GM19240 (cell line): Measurements from ENCODE around the gene AGPAT4.
"Not testable (repeated sequence)": the region's sequence is repeated elsewhere in the genome, so short reads cannot be mapped to it uniquely, and the experiment has no call there.

Source experiments
- DNase-seq: peaks from one replicate; pipeline ENCODE4 v3.0.0; 2011; ENCODE audit warnings: low spot score; ENCODE audit not compliant: insufficient read length

The AGPAT4 gene

DNA sequence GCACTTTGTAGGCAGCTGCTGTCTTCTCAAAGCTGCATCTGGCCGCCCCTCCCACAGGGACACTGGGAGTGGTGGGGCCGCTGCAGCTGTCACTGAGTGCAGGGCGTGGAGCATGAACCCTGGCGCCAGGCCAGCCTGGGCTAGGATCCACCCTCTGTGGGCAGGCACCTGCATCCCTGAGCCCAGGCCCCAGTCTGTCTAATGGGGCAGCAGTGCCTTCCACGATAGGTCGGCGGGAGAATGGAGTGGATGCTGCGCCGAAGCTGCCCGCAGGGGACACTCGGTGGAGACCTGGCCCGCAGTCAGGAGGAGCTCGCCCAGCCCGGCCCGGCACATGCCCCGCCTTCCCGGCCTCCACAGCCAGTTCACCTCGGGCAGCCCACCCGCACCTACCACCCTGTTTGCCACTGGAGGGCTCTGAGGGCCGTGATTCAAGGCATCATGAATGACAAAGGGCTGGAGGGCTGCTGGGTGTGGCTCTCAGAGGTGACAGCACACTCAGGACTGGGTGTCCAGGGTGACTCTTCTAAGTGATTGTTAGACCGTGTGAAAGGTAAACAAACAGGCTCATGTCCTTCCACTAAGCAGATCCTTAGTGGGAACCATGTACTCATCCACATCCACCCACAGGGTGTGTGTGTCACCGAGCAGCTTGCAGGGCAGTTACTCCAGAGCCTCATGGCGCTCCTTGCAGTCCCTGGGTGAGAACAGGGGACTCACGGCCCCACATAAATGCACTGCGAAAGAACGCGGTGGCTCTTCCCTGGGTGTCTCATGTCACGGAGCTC, 133.9 kb downstream of the AGPAT4 start:
- no peak for DNase-seq

- DNase-seq: no peak
Measured at GRCh38 chr6:161139304-161139765, 134.5 kb downstream of the AGPAT4 start.

- no peak for DNase-seq
Measured at GRCh38 chr6:161138543-161139303, 135.1 kb downstream of the AGPAT4 start.

- DNase-seq: no peak
Measured at GRCh38 chr6:161137839-161138542, 135.9 kb downstream of the AGPAT4 start.

DNA sequence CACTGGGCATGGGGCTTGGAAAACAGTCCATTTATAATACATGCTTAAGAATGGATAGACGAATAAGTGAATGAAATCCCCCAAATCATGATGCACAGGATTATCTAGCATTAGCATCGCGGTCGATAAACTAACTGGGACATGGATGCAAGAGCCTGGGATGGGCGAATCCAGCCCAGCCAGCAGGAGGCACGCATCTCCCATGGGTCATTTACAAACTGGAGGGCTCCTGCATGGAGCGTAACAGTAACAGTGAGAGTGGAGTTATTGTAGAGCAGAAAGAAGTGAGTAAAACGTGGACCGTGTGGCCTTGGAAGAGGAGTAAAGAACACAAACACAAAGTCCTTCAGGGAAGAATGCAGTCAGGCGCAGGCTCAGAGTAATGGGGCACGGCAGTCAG, 136.5 kb downstream of the AGPAT4 start:
- no peak for DNase-seq

GRCh38 chr6:161136655-161137054, 137.2 kb downstream of the AGPAT4 start:
- DNase-seq: no peak

DNA sequence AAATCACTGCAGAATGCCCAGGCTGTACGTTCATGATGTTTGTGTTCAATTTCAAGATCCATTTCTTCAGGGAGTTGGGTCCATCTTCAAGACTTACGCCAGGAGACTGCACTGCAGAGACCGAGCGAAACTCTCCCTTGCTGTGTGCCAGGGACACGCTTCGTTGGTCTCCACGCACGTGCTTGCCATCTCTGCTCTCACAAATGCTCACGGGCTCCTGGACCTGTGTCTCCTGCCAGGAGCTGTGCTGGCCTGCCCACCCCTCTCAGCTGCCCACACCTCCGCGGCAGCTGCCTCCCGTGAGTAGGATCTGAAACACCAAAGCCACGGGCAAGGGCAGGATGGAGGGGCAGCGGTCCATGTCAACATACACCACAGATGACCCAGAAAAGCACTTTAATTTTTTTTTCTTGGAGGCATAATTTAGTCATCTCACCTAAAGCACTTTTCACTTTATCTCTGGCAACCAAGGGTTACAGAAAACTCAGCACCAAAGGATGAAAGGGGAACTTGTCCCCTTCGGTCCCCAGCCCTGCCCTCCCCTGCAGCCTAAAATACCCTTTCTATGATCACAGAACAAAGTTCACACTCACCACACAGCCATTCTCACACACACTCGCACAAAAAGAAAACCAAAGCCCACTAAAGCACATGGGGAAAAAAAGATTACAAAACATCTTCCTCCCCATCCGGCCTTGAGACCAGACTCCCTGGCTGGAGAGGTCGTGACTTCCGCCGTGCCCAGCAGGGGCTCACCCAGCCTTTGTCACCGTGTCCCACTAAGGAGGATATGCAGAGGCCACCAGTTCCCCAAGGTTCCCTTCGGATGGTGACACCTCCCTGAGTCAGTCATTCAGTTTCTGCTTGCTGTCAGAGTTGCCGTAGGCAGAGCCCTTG, 137.9 kb downstream of the AGPAT4 start:
- no peak for DNase-seq

DNA sequence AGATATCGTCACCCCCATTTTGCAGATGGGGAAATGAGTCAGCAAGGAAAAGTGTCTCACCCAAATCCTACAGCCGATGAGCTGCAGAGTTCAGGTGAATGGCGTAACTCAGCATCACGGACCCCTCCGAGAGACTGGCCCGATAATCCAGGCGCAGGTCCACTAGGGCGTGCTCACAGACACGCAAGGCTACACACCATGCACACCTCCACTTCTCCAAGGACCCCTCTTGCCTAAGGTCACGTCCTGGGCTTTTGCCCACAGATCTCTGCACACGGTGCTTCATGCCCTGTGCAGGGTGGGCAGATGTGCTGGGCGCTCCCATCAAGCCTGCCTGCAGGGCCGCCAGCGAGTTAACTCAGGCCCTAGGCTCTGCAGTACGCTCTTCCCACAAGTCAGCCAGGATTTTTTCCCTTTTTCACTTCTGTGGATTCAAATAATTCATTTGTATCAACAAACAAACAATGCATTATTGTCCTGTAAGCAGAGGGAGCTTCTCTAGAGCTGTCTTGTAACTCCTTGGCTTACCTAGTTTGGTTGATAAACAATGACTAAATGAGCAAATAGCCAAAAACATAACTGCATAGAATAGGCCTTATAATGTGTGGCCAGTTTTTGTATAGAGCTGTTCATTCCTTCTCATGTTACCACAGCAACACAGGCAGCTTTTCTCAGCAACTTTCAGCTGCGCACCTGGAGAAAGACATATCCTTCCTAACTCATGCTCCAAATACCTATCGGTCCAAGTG, 139.1 kb downstream of the AGPAT4 start:
- no peak for DNase-seq

GRCh38 chr6:161133963-161134362, 139.9 kb downstream of the AGPAT4 start:
- DNase-seq: no peak

DNA sequence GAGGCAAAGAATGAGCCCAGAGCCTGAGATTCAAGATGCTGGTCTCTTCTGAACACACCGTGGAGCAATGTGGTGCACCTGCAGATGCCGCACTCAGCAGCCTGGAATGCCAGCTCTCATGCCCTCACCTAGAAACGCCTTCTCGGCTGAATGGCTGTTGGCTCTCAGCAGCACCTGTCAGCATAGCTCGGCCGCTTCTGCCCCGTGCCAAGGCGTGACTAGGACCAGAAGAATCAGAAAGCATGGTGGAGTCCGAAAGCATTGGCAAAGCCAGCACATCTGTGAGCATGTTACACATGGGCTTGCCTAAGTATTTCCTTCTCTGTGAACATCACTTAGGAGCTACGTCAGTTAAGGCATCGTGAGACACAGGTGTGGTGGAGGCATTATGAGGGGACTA, 141.5 kb downstream of the AGPAT4 start:
- DNase-seq: no peak

GRCh38 chr6:161130967-161131766, 142.7 kb downstream of the AGPAT4 start:
- no peak for DNase-seq

DNA sequence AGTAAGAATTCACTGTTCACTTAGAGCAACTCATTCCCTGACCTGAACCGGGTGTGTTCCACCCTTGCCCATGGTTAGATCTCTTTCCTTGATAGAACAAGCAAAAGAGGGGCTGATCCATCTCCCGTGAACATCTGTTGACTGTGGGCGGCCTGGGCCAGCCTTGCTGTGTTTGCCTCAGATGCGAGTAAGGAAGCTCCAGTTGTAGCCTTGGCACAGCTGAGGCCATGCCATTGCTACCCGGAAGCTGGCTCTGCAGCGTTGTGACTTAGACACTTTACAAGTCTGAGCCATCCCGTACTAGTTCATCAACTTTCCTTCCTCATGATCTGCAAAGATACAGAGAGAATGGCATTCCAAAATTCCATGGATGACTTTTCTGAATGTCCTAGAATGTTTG, 143.3 kb downstream of the AGPAT4 start:
- DNase-seq: no peak

DNA sequence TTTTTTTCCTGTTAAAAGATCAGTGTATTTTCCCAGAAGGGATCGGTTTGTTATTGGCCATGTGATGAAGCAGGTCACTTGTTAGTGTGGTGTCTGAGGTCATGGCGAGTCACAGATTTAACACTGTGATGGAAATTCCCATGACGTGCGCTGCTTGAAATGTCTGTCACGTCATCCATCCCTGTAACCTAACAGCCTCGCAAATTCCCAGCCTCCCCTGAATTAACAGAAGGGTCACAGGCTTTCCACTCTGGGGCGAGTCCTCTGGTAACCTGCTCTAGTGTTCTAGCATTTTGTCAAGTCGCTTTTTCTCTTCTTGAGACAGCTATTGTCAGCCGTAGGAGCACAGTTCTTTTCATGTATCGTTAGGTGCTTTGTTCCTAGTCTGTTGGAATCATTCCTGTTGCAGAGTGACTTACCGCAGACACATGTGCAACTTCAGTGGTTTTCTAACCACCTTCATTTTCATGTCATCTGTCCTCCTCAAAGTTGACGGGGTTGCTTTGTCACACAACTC, 145.1 kb downstream of the AGPAT4 start:
- DNase-seq: no peak

DNA sequence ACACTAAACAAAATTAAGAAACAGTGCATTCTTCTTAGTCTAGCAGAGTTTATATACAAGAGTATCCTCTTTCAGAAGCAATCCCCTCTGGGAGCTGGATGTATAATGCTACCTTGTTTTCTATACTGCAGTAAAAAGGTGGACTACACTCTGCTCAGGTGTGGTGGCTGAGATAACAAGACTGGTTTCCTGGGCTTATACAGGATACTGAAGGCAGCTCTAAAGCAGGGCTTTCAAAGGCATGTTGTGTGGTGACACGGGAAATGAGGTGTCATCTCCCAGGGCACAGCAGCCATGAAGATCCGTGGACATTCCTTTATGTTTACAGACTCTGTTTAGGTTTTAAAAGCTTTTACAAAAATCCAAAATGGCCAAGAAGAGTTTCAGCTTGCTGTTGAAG, 145.6 kb downstream of the AGPAT4 start:
- DNase-seq: no peak

- DNase-seq: no peak
Measured at GRCh38 chr6:161127071-161127740, 146.7 kb downstream of the AGPAT4 start.

- no peak for DNase-seq
Measured at GRCh38 chr6:161125591-161125990, 148.3 kb downstream of the AGPAT4 start.

DNA sequence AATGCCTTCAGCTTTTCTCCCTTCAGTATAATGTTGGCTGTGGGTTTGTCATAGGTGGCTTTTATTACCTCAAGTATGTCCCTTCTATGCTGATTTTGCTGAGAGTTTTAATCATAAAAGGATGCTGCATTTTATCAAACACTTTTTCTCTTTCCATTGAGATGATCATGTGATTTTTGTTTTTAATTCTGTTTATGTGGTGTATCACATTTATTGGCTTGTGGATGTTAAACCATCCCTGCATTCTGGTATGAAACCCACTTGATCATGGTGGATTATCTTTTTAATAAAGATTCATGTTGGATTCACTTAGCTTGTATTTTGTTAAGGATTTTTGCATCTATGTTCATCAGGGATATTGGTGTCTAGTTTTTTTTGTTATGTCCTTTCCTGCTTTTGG, 150.5 kb downstream of the AGPAT4 start:
- DNase-seq: not testable (repeated sequence)

DNA sequence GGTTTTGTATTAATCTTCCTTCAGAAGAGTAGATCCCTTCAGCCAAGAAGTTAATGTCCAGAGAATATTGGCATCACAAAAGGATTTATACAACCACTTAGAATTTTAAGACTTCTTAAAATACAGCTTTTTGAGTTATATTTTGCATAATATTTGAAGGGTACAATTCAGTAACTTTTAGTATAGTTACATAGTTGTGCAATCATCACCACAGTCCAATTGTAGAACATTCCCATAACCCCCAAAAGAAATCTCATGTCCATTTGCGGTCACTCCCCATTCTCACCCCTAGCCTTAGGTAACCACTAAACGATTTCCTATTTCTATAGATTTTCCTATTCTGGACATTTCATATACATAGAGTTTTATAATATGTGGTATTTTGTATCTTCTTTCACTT, 155.9 kb downstream of the AGPAT4 start:
- no peak for DNase-seq

DNA sequence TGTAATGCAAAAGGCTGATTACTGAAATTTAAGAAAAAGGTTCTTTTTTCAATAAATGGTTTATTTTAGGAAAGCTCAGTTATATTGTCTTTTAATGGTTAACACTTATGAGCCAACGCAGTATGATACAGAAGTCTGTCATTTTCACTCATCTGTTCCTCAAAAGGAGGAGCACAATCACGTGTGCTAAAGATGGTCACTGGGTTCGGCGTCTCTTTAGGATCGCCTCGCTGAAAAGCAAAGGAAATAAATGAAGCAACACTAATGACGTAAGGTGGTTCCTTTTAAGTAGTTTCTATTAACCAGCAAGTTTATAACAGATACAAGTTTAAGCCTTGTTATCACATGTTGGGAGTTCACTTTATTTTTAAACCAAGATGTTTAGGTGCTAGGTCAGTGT, 156.6 kb downstream of the AGPAT4 start:
- DNase-seq: no peak
